OCI-LY3 (cell line): ENCODE measurements around the gene TRIM29.

ENCODE experiments used
- CTCF ChIP-seq: fragments of 200-600, 300-600 bp; sonication (generic); IDR thresholded peaks from 2 replicates; pipeline ENCODE4 v1.5.1; 2014; ENCODE audit warnings: antibody characterized with exemption, low read length, low read depth
- EZH2phosphoT487 ChIP-seq: fragments of 200-600 bp; shearing (Covaris generic); IDR thresholded peaks from 2 replicates; pipeline ENCODE4 v1.6.1; 2018; ENCODE audit warnings: antibody characterized with exemption, mixed run types, low read depth

GRCh38 chr11:120105576-120105975 lies 32.3 kb downstream of the TRIM29 start:
- TF ChIP-seq CTCF = no peak
- TF ChIP-seq EZH2phosphoT487 = no peak
